Trophoblast cell (in vitro differentiated cells and primary cell): ENCODE results near the gene EMILIN1.
"Not testable (repeated sequence)": the region's sequence is repeated elsewhere in the genome, so short reads cannot be mapped to it uniquely, and the experiment has no call there.

Experiments
- DNase-seq, 2 donors: peaks; one replicate each; pipeline ENCODE4 v3.0.0-alpha.2; 2016
- H2AFZ ChIP-seq: 2 replicates; pipeline ENCODE4 v1.6.1; 2013; ENCODE audit warnings: low read length, moderate library complexity, mild to moderate bottlenecking; ENCODE audit not compliant: insufficient read depth, poor library complexity
- H2AK5ac ChIP-seq: 2 replicates; pipeline ENCODE4 v1.6.1; 2013; ENCODE audit warnings: mild to moderate bottlenecking, low read length
- H2BK120ac ChIP-seq: 2 replicates; pipeline ENCODE4 v1.6.1; 2013; ENCODE audit warnings: low read length, mild to moderate bottlenecking, moderate library complexity; ENCODE audit not compliant: insufficient read depth, poor library complexity
- H2BK12ac ChIP-seq: 2 replicates; pipeline ENCODE4 v1.6.1; 2013; ENCODE audit warnings: mild to moderate bottlenecking, low read length, moderate library complexity
- H2BK5ac ChIP-seq: 2 replicates; pipeline ENCODE4 v1.6.1; 2013; ENCODE audit warnings: low read length, low read depth, moderate library complexity, mild to moderate bottlenecking; ENCODE audit not compliant: poor library complexity
- H3K14ac ChIP-seq: 2 replicates; pipeline ENCODE4 v1.6.1; 2013; ENCODE audit warnings: mild to moderate bottlenecking, low read length
- H3K18ac ChIP-seq: 2 replicates; pipeline ENCODE4 v1.6.1; 2013; ENCODE audit warnings: mild to moderate bottlenecking, low read length
- H3K23ac ChIP-seq: 2 replicates; pipeline ENCODE4 v1.6.1; 2013; ENCODE audit warnings: low read length
- H3K27ac ChIP-seq: 2 replicates; pipeline ENCODE4 v1.5.1; 2013; ENCODE audit warnings: low read depth, mild to moderate bottlenecking, inconsistent platforms, low read length, moderate library complexity
- H3K27me3 ChIP-seq: 2 replicates; pipeline ENCODE4 v1.6.1; 2013; ENCODE audit warnings: inconsistent platforms, mild to moderate bottlenecking, low read length, moderate library complexity; ENCODE audit not compliant: insufficient read depth
- H3K36me3 ChIP-seq, 2 experiments: 1 replicate in 1 of 2; 2 replicates in 1 of 2; pipeline ENCODE4 v1.6.1; 2013; ENCODE audit warnings: low read length in 2 of 2, mild to moderate bottlenecking in 2 of 2, moderate library complexity in 1 of 2; ENCODE audit not compliant: insufficient read depth in 2 of 2, control insufficient read depth in 1 of 2
- H3K4ac ChIP-seq: 2 replicates; pipeline ENCODE4 v1.6.1; 2013; ENCODE audit warnings: low read depth, mild to moderate bottlenecking, low read length, moderate library complexity
- H3K4me1 ChIP-seq, 2 experiments: 1 replicate in 1 of 2; 2 replicates in 1 of 2; pipeline ENCODE4 v1.6.1; 2013; ENCODE audit warnings: low read length in 2 of 2, mild to moderate bottlenecking in 2 of 2, moderate library complexity in 1 of 2; ENCODE audit not compliant: insufficient read depth in 2 of 2, control insufficient read depth in 1 of 2
- H3K4me2 ChIP-seq: 2 replicates; pipeline ENCODE4 v1.6.1; 2013; ENCODE audit warnings: inconsistent platforms, mild to moderate bottlenecking, low read length, moderate library complexity
- H3K4me3 ChIP-seq: 2 replicates; pipeline ENCODE4 v1.5.1; 2013; ENCODE audit warnings: mild to moderate bottlenecking, low read depth, low read length, inconsistent platforms
- H3K79me1 ChIP-seq: one replicate; pipeline ENCODE4 v1.6.1; 2013; ENCODE audit warnings: low read length
- H3K79me2 ChIP-seq: 2 replicates; pipeline ENCODE4 v1.6.1; 2013; ENCODE audit warnings: low read length, mild to moderate bottlenecking; ENCODE audit not compliant: control insufficient read depth, insufficient read depth, poor library complexity
- H3K9ac ChIP-seq: 2 replicates; pipeline ENCODE4 v1.6.1; 2013; ENCODE audit warnings: mild to moderate bottlenecking, low read length
- H3K9me3 ChIP-seq: 2 replicates; pipeline ENCODE4 v1.6.1; 2013; ENCODE audit warnings: low read depth, mild to moderate bottlenecking, control low read depth, inconsistent platforms, low read length; ENCODE audit not compliant: insufficient read depth
- H4K12ac ChIP-seq: 2 replicates; pipeline ENCODE4 v1.6.1; 2013; ENCODE audit warnings: low read depth, mild to moderate bottlenecking, low read length, moderate library complexity
- H4K8ac ChIP-seq: 2 replicates; pipeline ENCODE4 v1.6.1; 2013; ENCODE audit warnings: low read depth, mild to moderate bottlenecking, low read length, moderate library complexity
- H4K91ac ChIP-seq: one replicate; pipeline ENCODE4 v1.6.1; 2013; ENCODE audit warnings: low read depth, mild to moderate bottlenecking, low read length, moderate library complexity
- WGBS: extraction: QIAGEN DNeasy Blood & Tissue Kit; methylation state at CpG from one replicate; pipeline ENCODE4 v1.1.7; 2013; ENCODE audit warnings: missing lambda C conversion rate; ENCODE audit not compliant: insufficient read length, insufficient coverage; ENCODE audit errors: extremely low coverage; 5-methylcytosine and 5-hydroxymethylcytosine counted together

The EMILIN1 gene

GRCh38 chr2:27073782-27074181 lies 4.6 kb upstream of the EMILIN1 start:
- no peak overlapping the region for H2BK12ac ChIP-seq
- no peak overlapping the region for H3K4ac ChIP-seq
- no peak overlapping the region for H3K9ac ChIP-seq
- no peak overlapping the region for H2BK120ac ChIP-seq
- no peak for DNase-seq
- H3K4me1 ChIP-seq: peaks cover 6 to 18% of the 10 kb centered on the region in 2 experiments
- H3K23ac ChIP-seq: no peak overlapping the region
- H2AK5ac ChIP-seq: no peak overlapping the region
- no peaks in the 10 kb centered on the region for H3K27me3 ChIP-seq
- H3K18ac ChIP-seq: no peak overlapping the region
- H2AFZ ChIP-seq: no peak overlapping the region
- H3K14ac ChIP-seq: no peak overlapping the region
- peaks cover 21% of the 10 kb centered on the region for H3K79me2 ChIP-seq
- no peak overlapping the region for H3K4me2 ChIP-seq
- no peak overlapping the region for H3K27ac ChIP-seq
- peaks cover 19% of the 10 kb centered on the region for H3K79me1 ChIP-seq
- no peaks in the 10 kb centered on the region for H3K9me3 ChIP-seq
- H3K4me3 ChIP-seq: no peak overlapping the region
- H4K91ac ChIP-seq: no peak overlapping the region
- no peak overlapping the region for H2BK5ac ChIP-seq
- no peak overlapping the region for H4K12ac ChIP-seq
- no CpG with 5 or more reads among the region's 2 CpGs for WGBS
- peaks cover 12 to 15% of the 10 kb centered on the region in 2 experiments for H3K36me3 ChIP-seq
- no peak overlapping the region for H4K8ac ChIP-seq

DNA sequence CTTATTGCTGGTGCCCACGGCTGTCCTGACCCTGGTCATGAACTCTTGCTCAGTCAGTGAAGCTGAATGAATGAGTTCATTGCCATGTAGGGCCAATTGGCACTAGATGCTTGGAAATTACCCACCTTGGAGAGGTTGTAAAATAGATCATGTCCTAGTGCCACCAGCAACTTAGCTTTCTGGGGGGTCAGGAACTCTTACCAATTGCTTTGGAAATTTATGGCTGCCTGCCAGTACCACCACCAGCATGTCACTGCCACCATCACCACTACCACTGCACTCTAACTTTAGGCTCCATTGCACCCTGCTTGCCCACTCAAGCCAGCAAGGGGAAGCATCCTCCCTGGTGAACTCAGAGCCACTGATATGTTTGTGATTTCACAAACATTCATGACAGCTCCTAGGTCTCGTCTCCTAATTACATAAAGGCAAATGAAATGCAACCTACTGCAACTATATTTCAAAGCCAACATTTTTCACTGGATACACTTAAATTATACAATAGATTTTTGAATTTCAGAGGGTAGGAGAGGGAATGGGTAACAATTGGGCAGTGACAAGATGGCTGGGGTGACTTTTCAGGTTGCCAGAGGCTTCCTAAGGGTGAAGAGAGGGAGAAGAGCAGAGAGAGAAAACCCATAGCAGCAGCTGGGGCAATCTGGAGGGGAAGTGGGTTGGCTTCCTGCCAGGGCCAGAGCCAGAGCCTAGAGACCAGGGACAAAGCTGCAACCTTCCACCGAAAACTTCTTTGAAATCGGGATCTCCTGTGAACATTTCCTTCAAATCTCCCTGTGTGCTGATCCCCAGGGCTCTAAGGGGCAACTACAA lies 3.5 kb upstream of the EMILIN1 start:
- no peak overlapping the region for H3K23ac ChIP-seq
- peaks cover 19% of the 10 kb centered on the region for H3K79me1 ChIP-seq
- peaks cover 19% of the 10 kb centered on the region for H3K79me2 ChIP-seq
- no peak overlapping the region for H3K14ac ChIP-seq
- no peak overlapping the region for H2AK5ac ChIP-seq
- no peak overlapping the region for H3K4ac ChIP-seq
- no peak overlapping the region for H2BK12ac ChIP-seq
- no peaks in the 10 kb centered on the region for H3K27me3 ChIP-seq
- H3K9me3 ChIP-seq: no peaks in the 10 kb centered on the region
- WGBS: no CpG with 5 or more reads among the region's 4 CpGs
- H3K9ac ChIP-seq: no peak overlapping the region
- peaks cover 3% of the 10 kb centered on the region in 2 experiments for H3K36me3 ChIP-seq
- no peak overlapping the region for H2BK120ac ChIP-seq
- no peak overlapping the region for H3K4me2 ChIP-seq
- no peak overlapping the region for H4K91ac ChIP-seq
- H4K12ac ChIP-seq: no peak overlapping the region
- no peak overlapping the region for H3K27ac ChIP-seq
- no peak overlapping the region for H2AFZ ChIP-seq
- no peak for DNase-seq
- no peak overlapping the region for H4K8ac ChIP-seq
- H3K4me3 ChIP-seq: no peak overlapping the region
- no peak overlapping the region for H2BK5ac ChIP-seq
- no peak overlapping the region for H3K18ac ChIP-seq
- H3K4me1 ChIP-seq: peaks cover 6 to 14% of the 10 kb centered on the region in 2 experiments

DNA sequence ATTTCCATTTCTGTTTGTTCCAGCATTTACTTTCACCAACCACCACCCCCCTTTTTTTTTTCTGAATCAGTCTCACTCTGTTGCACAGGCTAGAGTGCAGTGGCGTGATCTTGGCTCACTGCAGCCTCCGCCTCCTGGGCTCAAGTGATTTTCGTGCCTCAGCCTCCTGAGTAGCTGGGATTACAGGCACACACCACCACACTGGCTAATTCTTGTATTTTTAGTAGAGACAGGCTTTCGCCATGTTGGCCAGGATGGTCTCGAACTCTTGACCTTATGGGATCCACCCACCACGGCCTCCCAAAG lies 2.9 kb upstream of the EMILIN1 start:
- not testable (repeated sequence) for H3K4me2 ChIP-seq, H3K9ac ChIP-seq, H2BK120ac ChIP-seq, H3K9me3 ChIP-seq, H2AK5ac ChIP-seq, H2BK12ac ChIP-seq, H4K91ac ChIP-seq, H3K4ac ChIP-seq, H4K8ac ChIP-seq, H3K14ac ChIP-seq, H3K36me3 ChIP-seq, H3K27me3 ChIP-seq, H2AFZ ChIP-seq, H3K4me3 ChIP-seq, H3K27ac ChIP-seq, H2BK5ac ChIP-seq, H4K12ac ChIP-seq, H3K18ac ChIP-seq, DNase-seq, H3K23ac ChIP-seq
- Histone ChIP-seq H3K79me2 (peaks cover 15% of the 10 kb centered on the region), H3K4me1 (peaks cover 6 to 10% of the 10 kb centered on the region in 2 experiments), H3K79me1 (peaks cover 19% of the 10 kb centered on the region)
- no CpG with 5 or more reads among the region's 6 CpGs for WGBS

DNA sequence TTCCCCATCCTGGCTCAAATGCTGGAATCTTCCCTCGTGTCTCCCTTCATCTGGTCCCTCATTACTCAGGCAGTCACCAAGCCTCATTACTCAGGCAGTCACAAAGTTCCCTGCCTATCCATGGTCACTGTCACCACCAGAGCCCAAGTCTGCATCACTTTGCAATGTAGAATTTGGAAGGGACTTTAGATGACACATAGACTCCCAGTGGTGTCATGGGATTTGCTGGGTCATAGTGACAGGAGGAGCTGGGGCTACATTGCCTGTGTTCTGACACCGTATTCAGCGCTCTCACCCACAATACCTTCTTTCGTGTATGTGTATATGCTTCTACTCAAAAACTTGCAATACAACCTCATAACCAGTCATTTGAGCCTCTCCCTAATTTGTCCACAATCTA lies 2.1 kb upstream of the EMILIN1 start:
- Histone ChIP-seq H3K9ac (no peak overlapping the region), H3K79me2 (peaks cover 7% of the 10 kb centered on the region), H3K27ac (no peak overlapping the region), H4K8ac (no peak overlapping the region), H2BK120ac (no peak overlapping the region), H4K91ac (no peak overlapping the region), H3K4me3 (no peak overlapping the region), H2BK5ac (no peak overlapping the region), H3K14ac (no peak overlapping the region), H3K27me3 (no peaks in the 10 kb centered on the region), H4K12ac (no peak overlapping the region), H2AK5ac (no peak overlapping the region), H3K79me1 (peaks cover 13% of the 10 kb centered on the region), H3K4ac (no peak overlapping the region), H3K18ac (no peak overlapping the region), H3K9me3 (no peaks in the 10 kb centered on the region), H3K36me3 (no peaks in the 10 kb centered on the region), H3K4me2 (no peak overlapping the region), H3K4me1 (peaks cover 6 to 11% of the 10 kb centered on the region in 2 experiments), H3K23ac (no peak overlapping the region), H2AFZ (no peak overlapping the region), H2BK12ac (no peak overlapping the region)
- WGBS: no CpG with 5 or more reads among the region's 4 CpGs
- DNase-seq: no peak
